HG03558 (cell line): ENCODE measurements around the gene ING5.
A peak's percentile ranks its signal among the peaks of the same experiment; 100 is the strongest.
"Not testable (repeated sequence)": the region's sequence is repeated elsewhere in the genome, so short reads cannot be mapped to it uniquely, and the experiment has no call there.

Source experiments
- ATAC-seq: cut with Tn5 transposase; IDR thresholded peaks from one replicate; pipeline ENCODE4 v1.9.1; 2021; ENCODE audit warnings: moderate number of reproducible peaks; ENCODE audit not compliant: unreplicated experiment; ENCODE audit errors: extremely low read depth

The ING5 gene

GRCh38 chr2:241701399-241702154 is at the start of gene ING5:
TSS of gene ING5 (plus strand) at chr2:241702039. CDS start at chr2:241702066, 27 bp downstream.
- peak; percentile 35 for ATAC-seq

GRCh38 chr2:241652142-241652541 is 49.7 kb upstream of the ING5 start:
- no peak for ATAC-seq

- no peak for ATAC-seq
These were observed 49.1 kb upstream of the ING5 start for GRCh38 chr2:241652722-241653121.

GRCh38 chr2:241653210-241653750 is 48.6 kb upstream of the ING5 start:
- no peak for ATAC-seq

- no peak for ATAC-seq
These were observed 47.3 kb upstream of the ING5 start for GRCh38 chr2:241654551-241654950.

- no peak for ATAC-seq
These were observed 46.2 kb upstream of the ING5 start for GRCh38 chr2:241655516-241656189.

- no peak for ATAC-seq
These were observed 45.6 kb upstream of the ING5 start for GRCh38 chr2:241656190-241656741.

GRCh38 chr2:241657786-241658254 is 44.0 kb upstream of the ING5 start:
- ATAC-seq: no peak

GRCh38 chr2:241658296-241658695 is 43.5 kb upstream of the ING5 start:
- no peak for ATAC-seq

- no peak for ATAC-seq
These were observed 42.6 kb upstream of the ING5 start for GRCh38 chr2:241659150-241659739.

GRCh38 chr2:241660593-241661213 is 41.1 kb upstream of the ING5 start:
- no peak for ATAC-seq

- ATAC-seq: not testable (repeated sequence)
These were observed 39.1 kb upstream of the ING5 start for GRCh38 chr2:241662731-241663130.

GRCh38 chr2:241665731-241666440 is 36.0 kb upstream of the ING5 start:
- ATAC-seq: no peak

- no peak for ATAC-seq
These were observed 35.0 kb upstream of the ING5 start for GRCh38 chr2:241666627-241667400.

GRCh38 chr2:241668354-241668753 is 33.5 kb upstream of the ING5 start:
- no peak for ATAC-seq

- no peak for ATAC-seq
These were observed 33.0 kb upstream of the ING5 start for GRCh38 chr2:241668839-241669238.

GRCh38 chr2:241670333-241671110 is 31.3 kb upstream of the ING5 start:
- no peak for ATAC-seq
